Measurements from ENCODE around the gene TRIM38. TPM values are rescaled to one million over a fixed set of nuclear protein-coding genes. Genes with fewer than 3 reads are reported as not detected.

The TRIM38 gene
- total RNA-seq, 2 donors from 2014 or later: 8.7 to 12.0 TPM

DNA sequence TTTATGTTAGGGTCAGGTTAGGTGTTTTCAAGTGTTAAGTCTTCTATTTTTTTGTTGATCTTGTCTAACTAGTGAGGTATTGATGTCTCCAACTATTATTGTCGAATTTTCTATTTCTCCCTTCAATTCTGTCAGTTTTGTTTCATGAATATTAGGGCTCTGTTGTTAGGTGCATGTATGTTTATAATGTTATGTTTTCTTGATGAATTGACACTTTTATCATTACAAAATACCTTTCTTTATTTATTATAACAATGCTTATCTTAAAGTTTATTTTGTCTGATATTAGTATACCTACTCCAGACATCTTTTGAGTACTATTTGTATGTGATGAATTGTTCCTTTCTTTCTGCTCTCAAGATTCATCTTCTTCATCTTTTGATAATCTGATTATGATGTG, 12.9 kb upstream of the TRIM38 start:
- intact Hi-C loops (cut with DNase I): no loop called here
- TF ChIP-seq, protein P1, sequence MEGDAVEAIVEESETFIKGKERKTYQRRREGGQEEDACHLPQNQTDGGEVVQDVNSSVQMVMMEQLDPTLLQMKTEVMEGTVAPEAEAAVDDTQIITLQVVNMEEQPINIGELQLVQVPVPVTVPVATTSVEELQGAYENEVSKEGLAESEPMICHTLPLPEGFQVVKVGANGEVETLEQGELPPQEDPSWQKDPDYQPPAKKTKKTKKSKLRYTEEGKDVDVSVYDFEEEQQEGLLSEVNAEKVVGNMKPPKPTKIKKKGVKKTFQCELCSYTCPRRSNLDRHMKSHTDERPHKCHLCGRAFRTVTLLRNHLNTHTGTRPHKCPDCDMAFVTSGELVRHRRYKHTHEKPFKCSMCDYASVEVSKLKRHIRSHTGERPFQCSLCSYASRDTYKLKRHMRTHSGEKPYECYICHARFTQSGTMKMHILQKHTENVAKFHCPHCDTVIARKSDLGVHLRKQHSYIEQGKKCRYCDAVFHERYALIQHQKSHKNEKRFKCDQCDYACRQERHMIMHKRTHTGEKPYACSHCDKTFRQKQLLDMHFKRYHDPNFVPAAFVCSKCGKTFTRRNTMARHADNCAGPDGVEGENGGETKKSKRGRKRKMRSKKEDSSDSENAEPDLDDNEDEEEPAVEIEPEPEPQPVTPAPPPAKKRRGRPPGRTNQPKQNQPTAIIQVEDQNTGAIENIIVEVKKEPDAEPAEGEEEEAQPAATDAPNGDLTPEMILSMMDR (IDR thresholded peaks at IDR 0.05): no peak
- TF ChIP-seq POLR2AphosphoS5 (IDR thresholded peaks at IDR 0.05) (no peak), POLR2A (IDR thresholded peaks at IDR 0.05) (no peak)
- Histone ChIP-seq H3K9me3 (no peaks in the 10 kb centered on the region), H3K36me3 (no peaks in the 10 kb centered on the region), H3K27ac (no peak overlapping the region), H3K4me3 (no peak overlapping the region), H3K27me3 (replicated peaks; ENCODE audit: insufficient read depth) (no peaks in the 10 kb centered on the region), H3K4me1 (replicated peaks) (no peaks in the 10 kb centered on the region)
- no peak for DNase-seq (ENCODE audit: low spot score)
- WGBS: 91% methylated on average over 1 of the region's 1 CpG

DNA sequence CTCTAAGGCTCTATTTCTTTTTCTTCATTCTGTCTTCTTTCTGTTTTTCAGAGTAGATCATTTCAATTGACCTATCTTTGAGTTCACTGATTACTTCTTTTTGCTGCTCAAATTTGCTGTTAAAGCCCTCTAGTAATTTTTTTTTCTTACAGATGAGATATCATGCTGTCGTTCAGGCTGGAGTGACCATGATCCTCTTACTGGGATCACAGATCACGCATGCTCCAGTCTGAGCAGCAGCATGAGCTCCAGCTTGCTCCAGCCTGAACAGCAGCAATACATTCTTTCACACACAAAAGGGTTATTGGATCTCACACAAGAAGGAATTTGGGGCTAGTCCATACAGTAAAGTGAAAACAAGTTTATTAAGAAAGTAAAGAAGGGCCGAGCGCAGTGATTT, 12.3 kb upstream of the TRIM38 start:
- H3K36me3 ChIP-seq: no peaks in the 10 kb centered on the region
- intact Hi-C loops (cut with DNase I): no loop called here
- 40% methylated on average over 4 of the region's 4 CpGs for WGBS
- H3K27ac ChIP-seq: no peak overlapping the region
- H3K4me3 ChIP-seq: no peak overlapping the region
- TF ChIP-seq POLR2A (IDR thresholded peaks at IDR 0.05) (no peak), POLR2AphosphoS5 (IDR thresholded peaks at IDR 0.05) (no peak)
- no peak for DNase-seq (ENCODE audit: low spot score)
- H3K27me3 ChIP-seq (replicated peaks; ENCODE audit: insufficient read depth): no peaks in the 10 kb centered on the region
- H3K4me1 ChIP-seq (replicated peaks): no peaks in the 10 kb centered on the region
- no peaks in the 10 kb centered on the region for H3K9me3 ChIP-seq

DNA sequence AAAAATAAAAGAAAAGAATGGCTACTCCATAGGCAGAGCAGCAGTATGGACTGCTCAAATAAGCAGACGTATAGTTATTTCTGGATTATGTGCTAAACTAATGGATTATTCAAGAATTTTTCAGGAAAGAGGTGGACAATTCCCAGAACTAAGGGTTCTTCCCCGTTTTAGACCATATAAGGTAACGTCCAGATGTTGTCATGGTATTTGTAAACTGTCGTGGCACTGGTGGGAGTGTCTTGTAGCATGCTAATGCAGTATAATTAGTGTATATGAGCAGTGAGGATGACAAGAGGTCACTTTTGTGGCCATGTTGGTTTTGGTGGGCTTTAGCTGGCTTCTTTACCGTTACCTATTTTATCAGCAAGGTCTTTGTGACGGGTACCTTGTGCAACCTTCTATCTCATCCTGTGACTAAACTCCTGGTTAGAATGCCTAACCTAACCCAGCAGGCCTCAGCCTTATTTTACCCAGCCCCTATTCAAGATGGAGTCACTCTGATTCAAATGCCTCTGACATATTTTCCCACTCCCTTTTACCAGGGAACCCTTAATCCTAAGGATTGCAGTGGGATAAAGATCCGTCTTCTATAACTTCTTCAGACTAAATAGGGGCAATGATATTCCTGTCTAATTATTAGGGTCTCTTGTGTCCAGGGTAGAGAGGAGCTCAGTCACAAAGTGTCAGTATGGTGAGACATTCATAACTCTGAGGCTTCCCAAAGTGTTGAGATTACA, 11.1 kb upstream of the TRIM38 start:
- H3K36me3 ChIP-seq: no peaks in the 10 kb centered on the region
- H3K9me3 ChIP-seq: no peaks in the 10 kb centered on the region
- no peaks in the 10 kb centered on the region for H3K4me1 ChIP-seq (replicated peaks)
- intact Hi-C loops (cut with DNase I): no loop called here
- no peak overlapping the region for H3K4me3 ChIP-seq
- TF ChIP-seq, protein P1 (IDR thresholded peaks at IDR 0.05): no peak
- TF ChIP-seq POLR2AphosphoS5 (IDR thresholded peaks at IDR 0.05) (no peak), POLR2A (IDR thresholded peaks at IDR 0.05) (no peak)
- 87% methylated on average over 7 of the region's 7 CpGs for WGBS
- no peaks in the 10 kb centered on the region for H3K27me3 ChIP-seq (replicated peaks; ENCODE audit: insufficient read depth)
- no peak for DNase-seq (ENCODE audit: low spot score)
- H3K27ac ChIP-seq: no peak overlapping the region

DNA sequence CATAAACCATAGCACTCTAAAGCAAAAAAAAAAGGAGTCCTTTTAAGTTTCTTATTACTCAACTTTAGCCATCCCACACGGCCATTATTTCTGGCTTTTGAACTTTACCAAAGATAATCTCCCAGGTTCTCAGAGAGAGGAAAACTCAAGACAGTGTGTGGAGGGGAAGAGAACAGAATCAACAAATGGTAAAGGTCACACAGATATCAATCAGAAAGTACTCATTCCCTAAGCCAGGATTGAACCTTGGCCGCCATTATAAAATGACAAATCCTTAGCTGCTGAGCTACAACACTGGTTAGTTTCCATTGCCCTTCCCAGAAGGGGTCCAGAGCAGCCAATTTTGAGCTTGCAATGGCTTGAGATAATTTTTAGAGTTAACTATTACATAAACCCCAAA, 10.1 kb upstream of the TRIM38 start:
- WGBS: 94% methylated on average over 2 of the region's 2 CpGs
- DNase-seq (ENCODE audit: low spot score): no peak
- Histone ChIP-seq H3K36me3 (no peaks in the 10 kb centered on the region), H3K9me3 (no peaks in the 10 kb centered on the region), H3K4me1 (replicated peaks) (no peaks in the 10 kb centered on the region), H3K27ac (no peak overlapping the region), H3K27me3 (replicated peaks; ENCODE audit: insufficient read depth) (no peaks in the 10 kb centered on the region), H3K4me3 (no peak overlapping the region)
- intact Hi-C loops (cut with DNase I): no loop called here
- TF ChIP-seq POLR2AphosphoS5 (IDR thresholded peaks at IDR 0.05) (no peak), POLR2A (IDR thresholded peaks at IDR 0.05) (no peak)
- TF ChIP-seq, protein P1 (IDR thresholded peaks at IDR 0.05): no peak

DNA sequence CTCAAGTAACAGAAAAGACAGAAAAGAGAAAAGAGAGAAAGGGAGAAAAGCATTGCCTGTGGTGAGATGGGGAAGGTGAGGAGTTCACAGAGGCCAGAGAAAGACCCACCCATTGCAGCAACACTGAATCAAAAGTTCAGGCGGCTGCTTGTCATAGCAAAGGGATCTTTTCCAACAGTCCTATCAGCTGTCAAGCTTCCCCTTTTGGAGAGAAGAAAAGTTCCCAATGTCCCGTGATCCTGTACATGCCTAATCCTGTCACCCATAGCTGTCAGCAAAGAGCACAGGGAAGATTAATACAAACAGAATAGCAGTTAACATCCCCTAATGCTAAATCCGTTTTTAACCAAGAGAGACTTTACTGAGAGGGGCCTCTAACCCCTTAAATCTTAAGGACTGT, 8.9 kb upstream of the TRIM38 start:
- no peaks in the 10 kb centered on the region for H3K36me3 ChIP-seq
- H3K27me3 ChIP-seq (replicated peaks; ENCODE audit: insufficient read depth): no peaks in the 10 kb centered on the region
- H3K4me1 ChIP-seq (replicated peaks): no peaks in the 10 kb centered on the region
- no peak overlapping the region for H3K27ac ChIP-seq
- H3K9me3 ChIP-seq: no peaks in the 10 kb centered on the region
- intact Hi-C loops (cut with DNase I): no loop called here
- no peak for DNase-seq (ENCODE audit: low spot score)
- WGBS: 69% methylated on average over 3 of the region's 3 CpGs
- TF ChIP-seq, protein P1 (IDR thresholded peaks at IDR 0.05): no peak
- TF ChIP-seq POLR2A (IDR thresholded peaks at IDR 0.05): no peak
- H3K4me3 ChIP-seq: no peak overlapping the region

Measured in prostate gland (tissue), 2 donors.